ENCODE data around the gene MYO19.

Gene MYO19, protein sequence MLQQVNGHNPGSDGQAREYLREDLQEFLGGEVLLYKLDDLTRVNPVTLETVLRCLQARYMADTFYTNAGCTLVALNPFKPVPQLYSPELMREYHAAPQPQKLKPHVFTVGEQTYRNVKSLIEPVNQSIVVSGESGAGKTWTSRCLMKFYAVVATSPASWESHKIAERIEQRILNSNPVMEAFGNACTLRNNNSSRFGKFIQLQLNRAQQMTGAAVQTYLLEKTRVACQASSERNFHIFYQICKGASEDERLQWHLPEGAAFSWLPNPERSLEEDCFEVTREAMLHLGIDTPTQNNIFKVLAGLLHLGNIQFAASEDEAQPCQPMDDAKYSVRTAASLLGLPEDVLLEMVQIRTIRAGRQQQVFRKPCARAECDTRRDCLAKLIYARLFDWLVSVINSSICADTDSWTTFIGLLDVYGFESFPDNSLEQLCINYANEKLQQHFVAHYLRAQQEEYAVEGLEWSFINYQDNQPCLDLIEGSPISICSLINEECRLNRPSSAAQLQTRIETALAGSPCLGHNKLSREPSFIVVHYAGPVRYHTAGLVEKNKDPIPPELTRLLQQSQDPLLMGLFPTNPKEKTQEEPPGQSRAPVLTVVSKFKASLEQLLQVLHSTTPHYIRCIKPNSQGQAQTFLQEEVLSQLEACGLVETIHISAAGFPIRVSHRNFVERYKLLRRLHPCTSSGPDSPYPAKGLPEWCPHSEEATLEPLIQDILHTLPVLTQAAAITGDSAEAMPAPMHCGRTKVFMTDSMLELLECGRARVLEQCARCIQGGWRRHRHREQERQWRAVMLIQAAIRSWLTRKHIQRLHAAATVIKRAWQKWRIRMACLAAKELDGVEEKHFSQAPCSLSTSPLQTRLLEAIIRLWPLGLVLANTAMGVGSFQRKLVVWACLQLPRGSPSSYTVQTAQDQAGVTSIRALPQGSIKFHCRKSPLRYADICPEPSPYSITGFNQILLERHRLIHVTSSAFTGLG

DNA sequence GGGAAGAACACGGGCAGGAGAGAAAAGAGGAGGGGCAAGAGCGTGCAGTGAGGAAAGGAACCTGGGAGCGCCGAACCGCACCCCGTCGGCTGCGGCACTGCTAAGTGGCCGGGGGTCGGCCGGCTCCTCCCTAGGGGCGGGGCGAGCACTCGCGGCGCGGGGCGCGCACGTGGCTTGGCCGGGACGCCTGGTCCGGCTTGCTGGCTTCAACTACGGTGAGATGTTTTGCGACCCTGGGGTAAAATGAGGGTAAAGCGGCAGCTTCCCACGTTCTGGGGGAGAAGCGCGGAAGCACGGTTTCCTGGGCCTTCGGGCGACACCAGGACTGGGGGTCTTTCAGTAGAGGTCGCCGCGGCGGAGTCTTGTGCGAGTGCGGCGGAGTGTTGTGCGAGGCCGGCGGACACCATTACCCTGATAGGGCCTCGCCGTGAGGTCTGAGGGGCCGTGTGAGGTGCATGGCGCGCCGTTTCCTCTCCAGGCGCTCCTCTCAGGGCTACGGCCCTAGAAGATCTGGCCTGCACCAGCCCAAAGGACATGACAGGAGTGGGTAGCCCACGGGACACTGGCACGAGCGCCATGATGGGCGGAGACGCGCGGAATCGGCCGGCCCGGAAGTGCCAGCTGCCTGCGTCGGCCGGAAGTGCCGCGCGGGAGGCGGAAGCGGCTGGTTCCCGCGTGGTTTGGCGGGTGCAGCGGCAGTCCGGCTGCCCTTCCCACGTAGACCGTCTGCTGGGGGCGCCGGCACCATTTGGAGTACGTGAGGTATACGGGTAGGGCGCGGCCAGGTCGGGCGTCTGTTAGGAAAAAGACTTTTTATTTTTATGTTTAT is at the start of gene MYO19, which contains the start of gene PIGW:
Gene MYO19, minus strand, starts transcription at position 29 of the 829 bp plus-strand sequence. CDS start 2,330 bp downstream, outside the sequence.
Gene PIGW, plus strand, starts transcription at position 148 of the 829 bp plus-strand sequence. CDS start 2,115 bp downstream, outside the sequence.
- peak; percentile 93 for DNase-seq (ENCODE audit: low spot score)

DNA sequence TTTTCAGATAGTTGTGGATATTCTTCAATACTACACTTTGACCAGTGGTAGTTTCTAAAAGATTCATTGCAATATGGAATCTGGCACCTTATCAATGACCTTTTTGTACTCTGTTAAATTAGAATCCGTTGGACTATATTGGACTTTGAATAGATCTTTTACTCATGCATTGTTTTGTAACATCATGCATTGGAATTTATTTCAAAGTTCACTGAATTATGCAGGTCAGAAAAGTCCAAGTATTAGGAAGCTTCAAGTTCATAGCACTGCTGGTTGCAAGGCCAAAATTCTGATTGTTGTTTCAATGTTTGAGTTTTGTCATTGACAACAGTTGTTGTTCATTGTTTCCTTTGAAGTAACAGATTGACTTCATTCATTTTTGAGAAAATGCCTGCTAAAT is 49.1 kb upstream of the MYO19 start:
- DNase-seq (ENCODE audit: low spot score): no peak

DNA sequence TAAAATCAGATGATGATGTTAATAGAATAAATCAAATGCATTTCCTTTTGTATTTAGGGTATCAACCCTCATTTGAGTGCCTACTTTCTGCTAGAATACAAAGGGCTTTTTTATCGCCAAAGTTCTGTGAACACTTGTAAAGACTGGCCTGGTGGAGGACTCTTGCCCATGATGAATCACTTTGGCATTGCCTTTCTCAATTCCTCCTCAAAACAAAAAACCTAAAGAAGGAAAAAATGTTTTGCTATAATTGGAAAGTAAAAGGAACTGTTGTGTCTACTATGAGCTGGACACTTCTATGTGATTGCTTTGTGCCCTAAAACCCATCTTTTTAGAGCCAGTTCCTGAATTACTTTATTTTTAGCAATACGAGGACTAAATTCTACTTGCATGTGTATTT is 44.0 kb upstream of the MYO19 start:
- DNase-seq (ENCODE audit: low spot score): no peak

DNA sequence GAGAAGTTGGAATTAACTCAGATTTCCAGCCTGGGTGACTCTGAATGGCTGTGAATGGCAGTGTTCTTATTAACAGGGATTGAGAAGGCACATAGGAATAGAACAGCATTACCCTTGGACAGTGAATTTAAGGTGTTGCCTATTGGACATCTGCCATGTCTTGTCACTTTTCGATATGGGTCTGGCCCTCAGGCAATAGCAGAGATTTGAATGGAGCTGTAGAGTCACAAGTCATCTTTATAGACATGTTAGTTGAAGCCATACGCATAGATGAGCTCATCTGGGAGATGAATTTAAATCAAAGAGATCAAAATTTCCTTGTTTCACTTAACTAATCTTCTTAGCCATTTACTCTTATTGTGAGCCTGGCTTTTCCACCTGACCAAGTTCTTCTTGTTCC is 42.1 kb upstream of the MYO19 start:
- DNase-seq (ENCODE audit: low spot score): no peak

DNA sequence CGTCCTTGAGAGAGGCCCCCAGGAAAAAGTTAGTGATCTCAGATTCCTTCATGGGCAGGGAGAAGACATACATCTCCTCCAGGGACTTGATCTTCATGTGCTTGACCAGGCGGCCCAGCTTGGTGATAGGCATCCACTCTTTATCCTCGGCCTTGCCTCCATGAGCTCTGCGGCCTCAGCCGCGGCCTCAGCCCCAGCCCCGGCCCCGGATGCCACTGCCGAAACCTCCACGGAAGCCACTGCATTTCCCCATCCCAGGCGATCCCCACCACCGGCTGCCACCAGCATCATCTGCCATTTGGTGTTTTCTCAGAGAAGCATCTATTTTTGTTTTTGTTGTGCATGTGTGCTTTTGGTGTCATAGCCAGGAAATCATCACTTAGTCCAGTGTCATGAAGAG is 40.4 kb upstream of the MYO19 start:
- DNase-seq (ENCODE audit: low spot score): no peak

DNA sequence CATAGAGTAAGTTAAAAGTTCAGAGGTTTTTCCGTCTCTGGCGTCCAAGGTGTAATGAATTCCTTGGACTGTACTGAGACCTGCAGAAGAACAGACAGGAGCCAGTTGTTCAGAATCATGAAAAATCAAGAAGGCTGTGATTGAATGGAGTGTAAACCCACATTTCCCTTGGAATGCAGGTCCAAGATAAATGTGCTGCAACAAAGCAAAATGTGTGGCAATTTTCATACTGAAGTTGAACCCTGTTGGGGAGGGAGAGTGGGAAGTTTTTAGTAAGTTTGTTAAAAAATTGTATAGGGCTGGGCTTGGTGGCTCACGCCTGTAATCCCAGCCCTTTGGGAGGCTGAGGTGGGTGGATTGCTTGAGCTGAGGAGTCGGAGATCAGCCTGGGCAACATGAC is 31.4 kb upstream of the MYO19 start:
- no peak for DNase-seq (ENCODE audit: low spot score)

DNA sequence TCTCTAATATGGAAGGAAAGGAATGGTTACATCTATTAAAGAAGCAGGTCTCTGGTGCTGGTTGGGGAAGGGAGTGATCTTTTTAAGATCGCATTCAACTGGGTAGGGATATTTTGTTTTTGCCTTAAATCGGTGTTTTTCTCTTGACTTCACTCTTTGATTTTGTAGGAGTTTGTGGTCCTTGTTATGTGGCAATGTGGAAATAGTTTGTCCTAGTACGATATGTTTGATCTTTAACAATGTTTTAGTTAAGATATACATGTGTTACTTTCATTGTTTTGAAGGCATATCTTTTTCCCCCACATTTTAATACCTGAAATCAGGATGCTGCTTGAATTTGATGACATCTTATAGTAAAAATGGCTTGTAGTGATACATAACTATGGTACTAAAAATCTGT is 18.8 kb upstream of the MYO19 start:
- no peak for DNase-seq (ENCODE audit: low spot score)

DNA sequence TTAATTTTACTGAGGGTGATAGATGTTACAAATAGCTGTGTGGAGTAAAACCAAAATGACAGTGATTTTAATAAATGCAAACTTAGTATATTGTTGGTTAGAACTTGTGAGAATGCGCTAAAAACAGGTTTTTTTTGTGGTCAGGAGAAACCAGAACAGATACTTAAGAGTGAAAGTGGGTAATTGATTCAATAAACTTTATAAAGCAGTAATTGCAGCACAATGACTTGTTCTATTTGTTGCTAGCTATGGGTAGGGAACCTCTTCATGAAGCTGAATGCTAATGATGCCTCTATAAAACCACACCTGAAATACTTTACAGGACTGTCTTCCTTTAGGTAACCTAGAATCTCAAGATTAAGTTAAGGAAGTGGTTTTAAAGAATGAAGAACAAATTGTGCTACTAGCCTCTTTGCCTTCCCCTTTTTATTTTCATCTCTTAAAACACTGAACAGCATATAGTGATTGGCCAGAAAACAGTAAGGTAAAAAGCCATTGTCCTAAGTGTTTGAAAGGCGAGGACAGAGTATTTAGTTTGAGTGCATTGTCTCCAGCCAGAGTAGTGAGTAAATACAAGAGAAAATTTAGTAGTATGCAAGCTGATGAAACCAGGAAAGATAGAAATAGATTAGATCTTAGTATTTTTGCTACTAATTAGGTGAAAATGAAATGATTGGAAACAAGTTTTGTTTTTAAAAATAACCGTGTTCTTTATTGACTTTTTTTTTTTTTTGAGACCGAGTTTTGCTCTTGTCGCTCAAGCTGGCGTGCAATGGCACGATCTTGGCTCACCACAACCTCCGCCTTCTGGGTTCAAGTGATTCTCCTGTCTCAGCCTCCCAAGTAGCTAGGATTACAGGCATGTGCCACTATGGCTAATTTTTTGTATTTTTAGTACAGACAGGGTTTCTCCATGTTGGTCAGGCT is 16.1 kb upstream of the MYO19 start:
- DNase-seq (ENCODE audit: low spot score): no peak

DNA sequence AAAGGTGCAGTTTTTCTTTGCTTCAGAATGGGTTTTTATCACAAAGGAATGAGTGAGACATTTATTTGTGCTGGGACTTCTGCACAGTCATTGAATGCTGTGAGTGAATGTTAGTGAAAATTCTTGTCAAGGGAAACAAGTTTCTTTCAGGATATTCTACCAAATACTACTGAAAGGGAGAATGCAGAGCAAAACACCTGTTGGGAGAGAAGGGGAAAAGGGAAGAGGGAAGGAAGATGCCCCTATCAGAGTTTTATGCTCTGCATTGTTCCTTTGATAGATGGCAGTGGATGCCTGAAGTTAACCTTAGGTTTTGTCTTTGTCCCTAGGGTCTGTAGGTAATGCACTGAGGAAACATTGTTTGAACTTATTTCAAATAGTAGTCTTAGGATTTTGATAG is 13.1 kb upstream of the MYO19 start:
- no peak for DNase-seq (ENCODE audit: low spot score)

DNA sequence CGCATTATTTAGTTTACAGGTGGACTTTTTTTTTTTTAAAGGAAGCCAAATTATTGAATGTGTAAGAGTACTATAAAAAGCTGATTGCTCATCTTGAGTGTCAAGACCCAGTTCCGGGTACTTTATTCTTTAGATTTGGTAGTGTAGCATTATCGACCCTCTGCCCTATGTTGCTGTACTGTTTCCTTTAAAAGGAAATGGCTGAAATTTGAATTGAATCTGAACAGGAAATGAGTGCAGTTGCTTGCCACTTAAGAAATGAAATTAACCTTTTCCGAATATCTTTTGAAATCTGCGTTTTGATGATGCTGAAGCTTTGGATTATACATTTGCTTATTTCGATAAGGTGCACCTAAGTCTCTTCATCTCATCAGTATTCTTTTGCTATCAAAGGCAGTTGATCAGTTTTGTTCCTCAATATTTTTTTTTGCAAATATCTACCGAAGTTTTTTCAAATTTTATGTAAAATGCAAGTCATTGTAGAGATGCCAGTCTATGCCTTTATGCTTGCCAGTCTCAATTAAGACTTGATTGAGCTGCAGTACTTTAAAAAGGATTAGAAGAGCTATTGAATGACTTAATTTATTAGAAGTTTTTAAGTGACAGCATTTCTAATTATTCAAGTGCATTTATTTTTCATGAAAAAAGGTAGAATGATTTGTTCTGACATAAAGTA is 11.9 kb upstream of the MYO19 start:
- no peak for DNase-seq (ENCODE audit: low spot score)

DNA sequence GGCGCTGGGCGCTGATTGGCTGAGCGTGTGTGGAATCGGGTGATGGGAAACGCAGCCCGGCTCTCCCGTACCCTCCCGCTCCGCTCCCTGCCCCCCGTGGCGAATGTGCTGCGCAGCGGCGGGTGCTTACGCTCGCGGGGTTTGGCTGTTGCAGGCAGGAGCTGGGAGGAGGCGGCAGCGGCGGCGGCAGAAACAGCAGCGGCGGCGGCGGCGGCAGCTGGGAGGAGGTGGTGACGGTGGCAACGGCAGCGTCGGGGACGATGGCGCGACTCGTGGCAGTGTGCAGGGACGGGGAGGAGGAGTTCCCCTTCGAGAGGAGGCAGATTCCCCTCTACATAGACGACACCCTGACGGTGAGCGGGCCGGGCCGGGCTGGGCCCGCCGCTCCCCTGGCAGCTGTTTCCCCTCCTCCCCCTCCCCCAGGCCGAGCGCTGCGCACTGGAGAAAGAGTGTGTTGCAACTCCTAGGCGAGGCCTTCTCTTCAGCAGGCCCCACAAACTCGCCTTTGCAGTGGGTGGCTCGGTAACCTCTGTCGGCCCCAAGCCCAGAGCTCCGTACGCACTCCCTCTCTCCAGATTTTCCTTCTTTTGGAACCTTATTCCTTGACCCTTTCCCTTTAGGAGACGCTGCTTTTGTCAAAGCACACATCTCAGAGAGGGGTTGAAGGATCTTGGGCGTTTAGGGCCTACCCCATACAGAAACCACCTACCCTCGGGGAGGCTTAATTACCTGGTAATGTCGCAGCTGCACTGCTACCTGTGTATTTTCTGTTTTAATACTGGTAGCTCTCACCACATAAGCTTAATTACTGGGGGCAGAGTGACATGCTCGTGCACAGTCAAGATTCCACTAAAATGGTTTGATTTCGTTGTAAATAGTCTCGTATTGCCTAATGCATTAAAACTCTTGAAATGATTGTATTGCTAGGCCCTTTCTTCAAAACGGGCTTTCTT is 11.1 kb upstream of the MYO19 start:
- peak; percentile 99 for DNase-seq (ENCODE audit: low spot score)

DNA sequence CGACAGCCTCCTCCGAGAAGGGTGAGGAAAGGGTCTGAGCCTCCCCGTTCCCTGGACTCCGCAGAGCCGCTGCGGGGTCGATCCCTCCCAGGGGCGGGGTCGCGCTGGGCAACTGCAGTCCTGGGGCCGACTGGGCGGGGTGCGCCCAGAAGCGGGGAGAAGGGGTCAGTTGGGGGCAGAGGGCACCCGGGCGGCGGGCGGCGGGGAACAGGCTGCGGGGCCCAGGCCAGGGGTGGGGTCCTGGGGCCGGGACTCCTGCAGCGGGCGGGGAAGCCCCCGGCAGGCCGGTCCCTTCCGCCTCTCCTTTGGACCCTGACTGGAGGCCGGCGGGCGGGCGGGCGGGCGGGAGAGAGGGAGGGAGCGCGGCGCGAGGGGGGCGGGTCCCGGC is 10.4 kb upstream of the MYO19 start:
- DNase-seq (ENCODE audit: low spot score): no peak

DNA sequence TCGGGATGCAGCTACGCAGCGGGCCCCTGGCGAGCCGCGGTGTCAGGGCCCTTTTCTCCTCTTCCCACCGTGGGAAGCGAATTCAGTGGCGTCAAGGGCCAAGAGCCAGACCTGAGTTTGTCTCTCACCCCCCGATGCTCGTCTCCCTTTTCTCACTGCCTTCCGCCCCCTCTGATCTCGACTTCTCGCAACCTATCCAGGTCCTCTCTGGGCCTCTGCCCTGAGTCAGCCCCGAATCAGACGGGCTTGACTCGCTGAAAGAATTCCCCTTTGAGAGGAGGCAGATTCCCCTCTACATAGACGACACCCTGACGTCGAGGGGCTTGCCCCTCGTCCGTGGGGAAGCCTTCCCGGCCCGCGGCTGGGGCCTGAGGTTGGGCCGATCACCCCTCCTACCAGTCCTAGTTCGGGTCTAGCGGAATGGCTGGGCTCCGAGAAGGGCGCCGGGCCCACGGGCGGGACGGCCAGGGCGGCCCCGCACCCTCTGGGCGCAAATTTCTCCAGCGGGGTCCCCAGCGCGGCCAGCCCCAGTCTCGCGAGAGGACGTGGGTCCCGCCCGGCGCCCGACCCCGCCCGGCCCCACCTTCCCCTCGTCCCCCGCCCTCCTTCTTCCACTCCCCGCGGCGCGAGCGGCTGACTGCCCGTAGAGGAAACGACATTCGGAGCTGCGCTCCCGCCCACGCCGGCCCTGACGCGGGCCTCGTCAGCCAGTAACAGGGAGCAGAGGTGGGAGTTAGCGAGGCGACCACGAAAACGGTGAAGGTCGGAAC is 9.8 kb upstream of the MYO19 start, which contains the start of gene GGNBP2:
Gene GGNBP2, plus strand, starts transcription at position 613 of the 770 bp plus-strand sequence. CDS start 806 bp downstream, outside the sequence.
- peak; percentile 97 for DNase-seq (ENCODE audit: low spot score)

DNA sequence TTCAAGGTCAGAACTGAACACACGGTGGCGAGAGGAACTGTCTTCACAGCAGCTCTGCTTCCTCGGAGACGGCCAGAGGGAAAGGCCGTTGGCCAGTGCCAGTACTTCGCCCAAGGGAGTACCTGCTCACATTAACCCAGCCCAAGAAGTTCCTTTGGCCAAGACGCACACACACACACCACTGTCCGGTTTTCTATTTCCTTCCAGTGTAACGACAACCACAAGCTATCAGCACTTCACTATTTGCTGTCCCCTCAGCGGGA is 9.3 kb upstream of the MYO19 start:
- DNase-seq (ENCODE audit: low spot score): peak; percentile 68

DNA sequence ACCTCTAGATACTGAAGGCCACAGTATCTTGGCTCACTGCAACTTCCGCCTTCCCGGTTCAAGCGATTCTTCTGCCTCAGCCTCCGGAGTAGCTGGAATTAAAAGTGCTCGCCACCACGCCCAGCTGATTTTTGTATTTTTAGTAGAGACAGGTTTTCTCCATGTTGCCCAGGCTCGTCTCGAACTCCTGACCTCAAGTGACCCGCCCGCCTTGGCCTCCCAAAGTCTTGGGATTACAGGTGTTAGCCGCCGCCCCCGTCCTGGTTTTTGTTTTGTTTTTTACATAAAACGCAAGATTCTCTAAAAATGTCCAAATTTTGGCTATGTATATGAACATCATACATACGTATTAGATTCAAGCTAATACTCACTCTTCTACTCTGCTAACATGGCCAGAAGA is 8.1 kb upstream of the MYO19 start:
- no peak for DNase-seq (ENCODE audit: low spot score)

DNA sequence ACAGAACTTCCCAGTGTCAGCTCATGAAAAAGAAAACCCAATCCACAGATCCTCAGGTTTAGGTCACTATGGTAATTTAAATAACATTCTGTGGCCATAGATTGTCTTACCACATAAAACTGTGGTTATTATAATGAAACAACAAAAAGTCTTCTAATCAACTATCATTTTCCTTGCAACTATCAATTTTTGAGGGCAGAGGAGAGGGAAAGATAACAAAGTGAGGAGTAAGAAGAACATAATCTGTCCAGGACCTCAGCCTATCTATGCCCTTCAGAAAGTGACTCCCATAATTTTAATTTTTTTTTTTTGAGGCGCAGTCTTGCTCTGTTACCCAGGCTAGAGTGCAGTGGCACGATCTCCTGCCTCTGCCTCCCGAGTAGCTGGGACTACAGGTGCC is 6.0 kb upstream of the MYO19 start:
- DNase-seq (ENCODE audit: low spot score): no peak

DNA sequence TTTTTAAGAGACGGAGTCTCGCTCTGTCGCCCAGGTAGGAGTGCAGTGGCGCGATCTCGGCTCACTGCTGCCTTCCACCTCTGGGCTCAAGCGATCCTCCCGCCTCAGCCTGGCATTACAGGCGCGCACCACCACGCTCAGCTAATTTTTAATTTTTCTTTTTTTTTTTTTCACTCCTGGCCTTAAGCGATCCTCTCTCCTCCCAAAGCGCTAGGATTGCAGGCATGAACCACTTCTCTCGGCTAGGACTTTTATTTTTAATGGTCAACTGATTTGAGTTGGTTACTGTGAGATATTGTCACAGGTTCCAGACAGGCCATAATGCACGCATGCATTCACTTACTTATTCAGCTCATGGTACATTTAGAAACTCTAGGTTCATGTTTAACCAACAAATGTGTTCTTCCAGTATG is 1.0 kb upstream of the MYO19 start:
- no peak for DNase-seq (ENCODE audit: low spot score)

Data from left forelimb (tissue), 1 donor.